ENCODE data around the gene SAP30BP. TPM values are rescaled to one million over a fixed set of nuclear protein-coding genes. Genes with fewer than 3 reads are reported as not detected.

Gene SAP30BP
- 122 TPM for polyA plus RNA-seq (2012; ENCODE audit: insufficient read depth, insufficient read length)

DNA sequence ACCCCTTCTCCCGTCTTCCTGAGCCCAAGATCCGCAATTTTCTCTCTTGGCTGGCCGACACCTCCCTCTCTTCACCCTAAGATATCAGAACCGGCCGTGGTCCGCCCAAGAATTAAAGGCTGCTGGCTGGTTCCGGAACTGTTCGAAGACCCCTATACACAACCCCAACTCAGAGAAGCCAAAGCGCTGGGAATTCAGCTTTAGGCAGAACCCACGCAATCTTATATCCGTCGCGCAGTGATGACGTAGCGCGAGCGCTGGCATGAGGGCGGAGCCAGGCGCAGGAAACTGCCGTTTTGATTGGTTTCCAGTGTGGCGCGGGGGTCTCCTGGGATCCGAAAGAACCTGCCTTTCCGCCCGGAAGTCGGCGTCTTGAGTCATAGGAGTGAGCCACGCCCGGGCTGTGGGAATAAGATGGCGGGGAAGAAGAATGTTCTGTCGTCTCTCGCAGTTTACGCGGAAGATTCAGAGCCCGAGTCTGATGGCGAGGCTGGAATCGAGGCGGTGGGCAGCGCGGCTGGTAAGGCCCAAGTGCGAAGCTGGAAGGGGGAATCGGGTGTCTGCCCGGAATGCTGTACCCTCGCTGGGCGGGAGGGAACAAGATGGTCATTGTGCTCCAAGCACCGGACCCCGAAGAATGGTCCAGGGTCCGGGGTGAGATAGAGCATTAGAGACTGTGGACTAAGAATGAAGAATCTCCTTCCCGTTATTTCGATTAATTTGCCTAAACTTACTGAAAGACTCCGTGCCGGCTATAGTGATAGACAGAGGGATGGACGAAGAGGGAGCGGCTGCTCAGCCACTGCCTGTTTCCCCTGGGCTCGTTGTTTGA lies at the start of gene SAP30BP, which contains the start of gene RECQL5:
SAP30BP (plus strand) TSS at position 380 of the 832 bp plus-strand sequence; CDS start at position 415, 35 bp downstream.
RECQL5 (minus strand) TSS at position 196 of the 832 bp plus-strand sequence. CDS start 597 bp downstream, outside the sequence.
- H3K4me3 ChIP-seq (ENCODE audit: low read length): peak within 1 kb of the TSS; percentile 71
- DNase-seq (ENCODE audit: low read depth, low spot score): peak; percentile 98

DNA sequence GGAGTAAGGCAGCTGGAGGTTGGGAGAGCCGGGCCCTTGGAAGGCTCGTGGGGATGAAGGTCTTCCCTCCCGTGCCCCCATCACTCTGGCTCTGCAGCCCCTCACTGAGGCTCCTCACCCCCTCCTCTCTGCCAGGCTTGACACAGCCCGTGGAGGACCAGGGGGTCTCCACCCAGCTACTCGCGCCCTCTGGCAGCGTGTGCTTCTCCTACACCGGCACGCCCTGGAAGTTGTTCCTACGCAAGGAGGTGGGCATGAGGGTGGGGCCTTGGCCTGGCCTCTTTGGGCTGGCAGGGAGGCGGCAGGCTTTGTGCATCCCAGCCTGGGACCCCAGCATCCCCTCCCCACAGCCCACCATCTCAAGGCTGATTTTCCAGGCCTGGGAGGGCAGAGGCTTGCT lies 49.5 kb upstream of the SAP30BP start:
- no peak for DNase-seq (ENCODE audit: low read depth, low spot score)
- H3K4me3 ChIP-seq (ENCODE audit: low read length): no peak overlapping the region

DNA sequence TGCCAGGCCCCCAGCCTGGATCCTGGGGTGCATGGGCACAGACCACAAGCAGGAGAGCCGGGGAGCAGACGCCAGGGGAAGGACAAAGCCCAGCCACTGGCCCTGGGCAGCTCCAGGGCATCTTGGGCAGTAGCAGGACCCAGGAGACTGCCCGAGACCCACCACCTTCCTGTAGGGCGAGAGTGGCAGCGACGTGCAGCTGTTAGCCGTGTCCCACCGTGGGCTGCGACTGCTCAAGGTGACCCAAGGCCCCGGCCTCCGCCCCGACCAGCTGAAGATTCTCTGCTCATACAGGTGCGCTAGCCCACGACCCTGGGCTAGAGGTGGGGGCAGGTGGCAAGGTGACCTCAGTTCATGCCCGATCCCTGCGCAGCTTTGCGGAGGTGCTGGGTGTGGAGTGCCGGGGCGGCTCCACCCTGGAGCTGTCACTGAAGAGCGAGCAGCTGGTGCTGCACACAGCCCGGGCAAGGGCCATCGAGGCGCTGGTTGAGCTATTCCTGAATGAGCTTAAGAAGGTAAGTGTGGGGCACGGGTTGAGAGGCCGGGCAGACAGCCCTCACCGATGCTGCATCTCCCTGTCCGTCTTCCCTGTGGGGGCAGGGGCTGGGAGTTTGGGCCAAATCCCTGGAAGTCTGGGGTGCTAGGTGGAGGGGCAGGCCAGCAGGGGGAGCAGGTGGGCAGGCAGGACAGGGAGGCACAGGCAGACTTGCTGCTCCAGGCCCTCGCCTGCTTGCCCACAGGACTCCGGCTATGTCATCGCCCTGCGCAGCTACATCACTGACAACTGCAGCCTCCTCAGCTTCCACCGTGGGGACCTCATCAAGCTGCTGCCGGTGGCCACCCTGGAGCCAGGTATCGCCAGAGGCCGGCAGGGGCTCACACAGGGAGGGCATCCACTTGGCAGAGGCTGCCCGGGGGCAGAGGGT lies 47.4 kb upstream of the SAP30BP start:
- DNase-seq (ENCODE audit: low read depth, low spot score): no peak
- H3K4me3 ChIP-seq (ENCODE audit: low read length): no peak overlapping the region

GRCh38 chr17:75621489-75621888 lies 45.6 kb upstream of the SAP30BP start:
- DNase-seq (ENCODE audit: low read depth, low spot score): no peak
- no peak overlapping the region for H3K4me3 ChIP-seq (ENCODE audit: low read length)

DNA sequence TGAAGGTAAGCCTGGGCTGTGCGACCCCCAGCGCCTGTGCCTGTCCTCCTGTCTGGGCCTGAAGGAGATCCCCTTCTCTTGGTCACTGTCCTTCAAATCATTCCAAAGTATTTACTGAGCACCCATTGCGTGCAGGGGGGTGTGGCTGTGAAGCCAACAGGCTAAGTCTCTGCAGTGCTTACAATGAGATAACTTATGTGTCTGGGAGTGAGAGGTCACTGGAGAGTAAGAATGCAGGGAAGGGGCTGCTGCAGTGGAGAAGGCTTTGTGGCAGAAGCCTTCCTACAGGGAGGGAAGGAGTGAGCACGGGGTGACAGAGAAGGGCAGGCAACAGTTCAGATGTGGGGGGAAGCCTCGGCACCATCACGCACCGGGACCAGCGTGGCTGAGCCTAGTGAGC lies 45.1 kb upstream of the SAP30BP start:
- H3K4me3 ChIP-seq (ENCODE audit: low read length): no peak overlapping the region
- DNase-seq (ENCODE audit: low read depth, low spot score): no peak

- no peak overlapping the region for H3K4me3 ChIP-seq (ENCODE audit: low read length)
- no peak for DNase-seq (ENCODE audit: low read depth, low spot score)
These were observed 44.3 kb upstream of the SAP30BP start for GRCh38 chr17:75622771-75623273.

- no peak for DNase-seq (ENCODE audit: low read depth, low spot score)
- H3K4me3 ChIP-seq (ENCODE audit: low read length): no peak overlapping the region
These were observed 43.8 kb upstream of the SAP30BP start for GRCh38 chr17:75623386-75623785.

DNA sequence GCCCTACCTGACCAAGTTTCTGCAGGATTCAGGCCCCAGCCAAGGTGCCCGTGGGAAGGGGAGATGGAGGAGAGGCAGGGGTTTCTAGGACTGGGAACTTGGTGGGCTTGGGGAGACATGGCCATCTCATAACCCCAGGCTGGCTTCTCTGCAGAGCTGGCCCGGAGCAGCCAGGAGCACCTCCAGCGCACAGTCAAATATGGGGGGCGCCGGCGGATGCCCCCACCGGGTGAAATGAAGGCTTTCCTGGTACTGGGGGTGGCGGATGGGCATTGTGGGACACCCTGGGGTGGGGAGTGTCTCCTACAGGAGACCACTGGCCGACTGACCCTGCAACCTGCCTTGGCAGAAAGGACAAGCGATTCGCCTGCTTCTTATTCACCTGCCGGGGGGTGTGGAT lies 43.1 kb upstream of the SAP30BP start:
- no peak for DNase-seq (ENCODE audit: low read depth, low spot score)
- H3K4me3 ChIP-seq (ENCODE audit: low read length): no peak overlapping the region

GRCh38 chr17:75624714-75625345 lies 42.3 kb upstream of the SAP30BP start:
- DNase-seq (ENCODE audit: low read depth, low spot score): no peak
- H3K4me3 ChIP-seq (ENCODE audit: low read length): no peak overlapping the region

- DNase-seq (ENCODE audit: low read depth, low spot score): no peak
- no peak overlapping the region for H3K4me3 ChIP-seq (ENCODE audit: low read length)
These were observed 41.2 kb upstream of the SAP30BP start for GRCh38 chr17:75625813-75626486.

DNA sequence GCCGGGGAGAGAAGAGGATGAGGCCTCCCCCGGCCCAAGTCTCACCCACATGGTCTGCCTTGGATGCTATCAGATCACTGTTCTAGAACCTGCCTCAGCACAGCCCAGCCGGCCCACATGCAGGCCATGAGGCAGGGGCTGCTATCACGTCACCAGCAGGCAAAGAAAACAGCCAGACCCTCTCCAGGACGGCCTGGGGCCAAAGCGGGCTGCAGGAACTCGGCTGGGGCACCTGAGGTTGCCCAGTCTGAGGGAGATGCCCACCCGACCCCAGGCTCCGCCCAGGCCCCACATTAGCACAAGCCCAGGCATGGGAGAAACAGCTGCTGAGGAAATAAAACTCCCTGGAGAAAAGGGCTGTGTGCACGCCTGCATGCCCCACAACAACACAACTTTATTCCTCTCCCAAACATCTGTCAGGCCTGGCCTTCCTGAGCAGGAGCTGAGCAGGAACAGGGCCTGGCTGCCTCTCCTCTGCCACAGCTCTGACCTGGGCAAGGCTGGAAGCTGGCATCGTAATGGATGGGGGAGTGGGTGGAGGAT lies 40.6 kb upstream of the SAP30BP start:
- no peak overlapping the region for H3K4me3 ChIP-seq (ENCODE audit: low read length)

DNA sequence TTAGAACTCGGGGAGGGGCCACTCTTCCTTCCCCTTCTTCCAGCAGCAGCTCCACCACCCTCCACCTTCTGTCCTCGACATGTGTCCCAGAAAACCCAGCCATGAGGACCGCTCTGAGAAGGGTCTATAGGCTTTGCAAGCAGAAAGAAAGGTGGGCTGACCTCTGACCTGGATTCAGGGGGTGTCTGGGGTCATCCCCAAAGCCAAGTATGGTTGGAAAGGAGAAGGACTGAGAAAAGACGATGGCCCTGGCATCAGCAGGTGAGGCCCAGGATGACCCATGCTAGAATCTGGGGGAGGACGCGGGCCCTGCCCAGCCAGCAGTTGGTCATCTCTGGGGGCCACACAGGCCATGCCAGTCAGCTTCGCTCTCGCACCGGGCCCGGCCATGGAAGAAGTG lies 40.0 kb upstream of the SAP30BP start:
- no peak for DNase-seq (ENCODE audit: low read depth, low spot score)
- no peak overlapping the region for H3K4me3 ChIP-seq (ENCODE audit: low read length)

More for the DNA sequence above, 40.6 kb upstream of the SAP30BP start:
- no peak for DNase-seq (ENCODE audit: low read depth, low spot score)

GRCh38 chr17:75628425-75628824 lies 38.7 kb upstream of the SAP30BP start:
- DNase-seq (ENCODE audit: low read depth, low spot score): no peak

GRCh38 chr17:75629157-75629556 lies 38.0 kb upstream of the SAP30BP start:
- no peak for DNase-seq (ENCODE audit: low read depth, low spot score)
- no peak overlapping the region for H3K4me3 ChIP-seq (ENCODE audit: low read length)

More at GRCh38 chr17:75628425-75628824, 38.7 kb upstream of the SAP30BP start:
- no peak overlapping the region for H3K4me3 ChIP-seq (ENCODE audit: low read length)

DNA sequence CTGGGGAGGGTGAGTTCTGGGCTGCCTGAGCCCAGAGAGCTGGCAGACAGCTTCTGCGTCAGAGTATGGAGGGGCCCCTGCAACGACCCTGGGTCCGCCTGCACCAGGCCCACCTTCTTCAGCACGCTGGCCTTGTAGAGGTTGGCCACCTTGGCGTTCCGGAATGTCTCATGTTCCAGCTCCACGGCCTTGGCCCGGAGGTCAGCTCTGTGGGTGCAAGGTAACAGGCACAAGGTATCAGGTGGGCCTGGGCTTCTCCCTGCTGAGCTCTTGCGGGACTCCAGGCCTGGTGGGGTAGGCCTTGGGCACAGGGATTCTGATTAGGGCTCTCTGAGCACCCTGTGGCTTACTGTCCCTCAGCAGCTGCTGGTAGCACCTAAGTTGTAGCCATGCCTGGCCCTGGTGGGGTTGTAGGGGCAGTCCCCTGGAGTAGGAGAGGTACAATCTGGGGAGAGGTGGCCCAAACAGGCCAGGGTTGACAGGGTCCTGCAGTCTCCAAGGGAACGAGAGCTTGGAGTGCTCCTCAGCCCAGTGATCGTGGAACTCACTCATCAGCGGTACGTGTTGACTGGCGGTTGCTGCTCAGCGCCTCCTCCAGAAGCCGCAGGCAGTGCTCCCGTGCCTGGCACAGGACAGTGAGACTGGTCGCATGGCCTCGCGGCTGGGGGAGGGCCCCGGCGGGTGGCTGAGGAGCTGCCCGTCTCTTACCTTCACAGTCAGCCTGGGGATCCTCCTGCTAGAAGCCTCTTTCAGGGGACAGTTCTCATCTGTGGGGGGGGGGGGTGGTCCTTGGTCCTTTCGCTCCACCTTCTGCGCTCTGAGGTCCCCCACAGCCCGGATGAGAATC lies 36.8 kb upstream of the SAP30BP start:
- DNase-seq (ENCODE audit: low read depth, low spot score): no peak
- H3K4me3 ChIP-seq (ENCODE audit: low read length): no peak overlapping the region

- no peak overlapping the region for H3K4me3 ChIP-seq (ENCODE audit: low read length)
- DNase-seq (ENCODE audit: low read depth, low spot score): no peak
These were observed 35.8 kb upstream of the SAP30BP start for GRCh38 chr17:75631353-75631752.

DNA sequence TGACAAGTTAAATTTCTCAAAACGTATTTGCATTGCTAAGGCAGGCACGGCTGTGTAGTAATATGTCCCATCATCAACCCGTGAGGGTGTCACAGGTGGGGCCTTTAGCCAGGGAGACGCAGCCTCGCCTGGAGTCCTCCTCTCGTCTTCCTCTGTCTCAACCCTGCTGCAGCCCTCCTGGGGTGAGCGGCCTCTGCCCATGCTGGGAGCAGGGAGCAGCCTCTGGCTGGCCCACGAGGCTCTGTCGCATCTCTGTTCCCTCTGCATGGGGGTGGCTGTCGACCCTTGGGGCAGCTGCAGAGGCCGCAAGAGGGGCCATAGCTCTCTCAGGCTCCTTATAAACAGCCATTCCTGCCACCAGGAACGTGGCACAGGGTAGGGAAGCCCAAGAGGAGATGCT lies 34.7 kb upstream of the SAP30BP start:
- no peak for DNase-seq (ENCODE audit: low read depth, low spot score)
- H3K4me3 ChIP-seq (ENCODE audit: low read length): no peak overlapping the region

Data from Jurkat, Clone E6-1 (cell line).